Keratinocyte (primary cell): ENCODE measurements around the gene HCN3. TPM values are rescaled to one million over a fixed set of nuclear protein-coding genes. Genes with fewer than 3 reads are reported as not detected.

Experiments used
- DNase-seq: peaks from one replicate; pipeline ENCODE4 v3.0.0-alpha.2; 2011; ENCODE audit warnings: low read depth, missing footprints, low spot score
- FAIRE-seq: peaks from 2 replicates; lab custom pipeline; 2011; peaks lifted over from hg19 to GRCh38; lab: Jason Lieb, UNC
- H2AFZ ChIP-seq: 2 replicates; pipeline ENCODE4 v1.6.0; 2012; ENCODE audit warnings: low read length, control low read depth, inconsistent platforms; ENCODE audit not compliant: control insufficient read depth
- H3K27ac ChIP-seq: 2 replicates; pipeline ENCODE4 v1.5.1; 2011; ENCODE audit warnings: low read length; ENCODE audit not compliant: control insufficient read depth, insufficient read depth
- H3K27me3 ChIP-seq: 3 replicates; pipeline ENCODE4 v1.6.0; 2011; ENCODE audit warnings: low read length; ENCODE audit not compliant: control insufficient read depth, insufficient read depth; ENCODE audit errors: extremely low read depth
- H3K36me3 ChIP-seq, 2 experiments: 2 replicates in 1 of 2; 3 replicates in 1 of 2; pipeline ENCODE4 v1.5.1; 2011; ENCODE audit warnings: low read length in 2 of 2, mild to moderate bottlenecking in 1 of 2; ENCODE audit not compliant: control insufficient read depth in 2 of 2, insufficient read depth in 2 of 2; ENCODE audit errors: extremely low read depth in 1 of 2
- H3K4me1 ChIP-seq: 3 replicates; pipeline ENCODE4 v1.5.1; 2011; ENCODE audit warnings: low read length; ENCODE audit not compliant: control insufficient read depth, insufficient read depth; ENCODE audit errors: extremely low read depth
- H3K4me2 ChIP-seq: 3 replicates; pipeline ENCODE4 v1.6.0; 2011; ENCODE audit warnings: low read depth, low read length; ENCODE audit not compliant: control insufficient read depth, insufficient read depth; ENCODE audit errors: extremely low read depth
- H3K4me3 ChIP-seq, 3 experiments: fragments of 200-600 bp in 1 of 3; sonication (generic) in 1 of 3; 2 replicates in 2 of 3; 3 replicates in 1 of 3; pipeline ENCODE4 v1.5.1; 2011 to 2016; ENCODE audit warnings: low read length in 3 of 3, mild to moderate bottlenecking in 3 of 3, control low read depth in 2 of 3, inconsistent platforms in 1 of 3, low read depth in 1 of 3, mixed read lengths in 1 of 3, mixed run types in 1 of 3, moderate library complexity in 1 of 3; ENCODE audit not compliant: control insufficient read depth in 2 of 3, insufficient read depth in 2 of 3; ENCODE audit errors: extremely low read depth in 1 of 3
- H3K79me2 ChIP-seq: 2 replicates; pipeline ENCODE4 v1.6.0; 2012; ENCODE audit warnings: low read length; ENCODE audit not compliant: control insufficient read depth, insufficient read depth
- H3K9ac ChIP-seq: 3 replicates; pipeline ENCODE4 v1.6.0; 2011; ENCODE audit warnings: low read length; ENCODE audit not compliant: control insufficient read depth, insufficient read depth; ENCODE audit errors: extremely low read depth
- H3K9me1 ChIP-seq: 3 replicates; pipeline ENCODE4 v1.6.0; 2011; ENCODE audit warnings: low read length; ENCODE audit not compliant: control insufficient read depth, insufficient read depth; ENCODE audit errors: extremely low read depth
- H3K9me3 ChIP-seq: 2 replicates; pipeline ENCODE4 v1.5.1; 2012; ENCODE audit warnings: low read depth, low read length; ENCODE audit not compliant: control insufficient read depth
- H4K20me1 ChIP-seq: 3 replicates; pipeline ENCODE4 v1.6.0; 2011; ENCODE audit warnings: low read length; ENCODE audit not compliant: control insufficient read depth, insufficient read depth; ENCODE audit errors: extremely low read depth
- CTCF ChIP-seq, 3 experiments: IDR thresholded peaks in 1 of 3; conservative IDR thresholded peaks in 1 of 3; optimal IDR thresholded peaks in 1 of 3; 2 replicates in 2 of 3; 3 replicates in 1 of 3; pipeline versions ENCODE3 to v1.5.1; 2011; ENCODE audit warnings: low read length in 3 of 3, mild to moderate bottlenecking in 3 of 3, moderate library complexity in 2 of 3, control low read depth in 1 of 3, inconsistent platforms in 1 of 3; ENCODE audit not compliant: insufficient read depth in 2 of 3; ENCODE audit errors: extremely low read depth in 1 of 3
- EZH2 ChIP-seq: IDR thresholded peaks from one replicate; pipeline ENCODE4 v1.6.1; 2012; ENCODE audit warnings: inconsistent platforms, mild to moderate bottlenecking, low read length, moderate library complexity
- dilution Hi-C: fragments of 300-500 bp; cut with MboI; formaldehyde crosslinking; loops from one replicate; pipeline ENCODE4 v1.7.0; 2020; ENCODE audit warnings: low sequenced_read_pairs; ENCODE audit not compliant: extremely low pct_ligation_motif_present
- polyA plus RNA-seq, 5 experiments: library from polyadenylated mRNA; depleted of rRNA in 3 of 5; stranded (reverse) in 3 of 5; stranded (forward) in 1 of 5; unstranded in 1 of 5; fragments of >200 nt; gene quantifications; 1 replicate in 1 of 5; 2 replicates in 3 of 5; 3 replicates in 1 of 5; pipeline versions ENCODE4 v1.2.1 to v1.2.3, GENCODE V29; 2011 to 2012; ENCODE audit warnings: missing spikeins in 2 of 5, low read depth in 1 of 5, low replicate concordance in 1 of 5

HCN3 gene
- polyA plus RNA-seq, 1 donor (not counting 4 experiments of a cell fraction or from before 2014, with no cell fraction given): 3.0 TPM

- Histone ChIP-seq H3K79me2 (peaks cover 12% of the 10 kb centered on the region), H3K27me3 (no peaks in the 10 kb centered on the region), H4K20me1 (peaks cover 28% of the 10 kb centered on the region), H3K27ac (no peak overlapping the region), H3K9me1 (no peaks in the 10 kb centered on the region), H3K9me3 (no peaks in the 10 kb centered on the region), H3K4me3 (no peak overlapping the region), H2AFZ (no peak overlapping the region), H3K4me1 (peaks cover 12% of the 10 kb centered on the region), H3K9ac (no peak overlapping the region), H3K36me3 (peaks cover 33 to 43% of the 10 kb centered on the region in 2 experiments), H3K4me2 (no peak overlapping the region)
- dilution Hi-C loops: no loop called here
- FAIRE-seq: no peak
- no peak for DNase-seq
- TF ChIP-seq CTCF (optimal IDR thresholded peaks at IDR 0.05 in 1 of 3, IDR thresholded peaks at IDR 0.05 in 1 of 3, conservative IDR thresholded peaks at IDR 0.05 in 1 of 3; ENCODE audit: extremely low read depth in 1 of 3, insufficient read depth in 2 of 3, low read length in 3 of 3): no peak
- TF ChIP-seq EZH2: no peak
Measured at GRCh38 chr1:155318082-155318481, 40.8 kb downstream of the HCN3 start.

- no peak overlapping the region for H3K27ac ChIP-seq
Measured at GRCh38 chr1:155319536-155319935, 42.3 kb downstream of the HCN3 start.

More at GRCh38 chr1:155319536-155319935, 42.3 kb downstream of the HCN3 start:
- dilution Hi-C loops: no loop called here
- H4K20me1 ChIP-seq: peaks cover 26% of the 10 kb centered on the region
- H3K79me2 ChIP-seq: peaks cover 5% of the 10 kb centered on the region
- peaks cover 30 to 37% of the 10 kb centered on the region in 2 experiments for H3K36me3 ChIP-seq
- DNase-seq: no peak
- H3K4me1 ChIP-seq: peaks cover 8% of the 10 kb centered on the region
- H3K4me3 ChIP-seq: no peak overlapping the region
- H3K9me1 ChIP-seq: no peaks in the 10 kb centered on the region
- H3K9me3 ChIP-seq: no peaks in the 10 kb centered on the region
- no peak overlapping the region for H2AFZ ChIP-seq
- H3K4me2 ChIP-seq: no peak overlapping the region
- no peaks in the 10 kb centered on the region for H3K27me3 ChIP-seq
- TF ChIP-seq EZH2: no peak
- TF ChIP-seq CTCF (optimal IDR thresholded peaks at IDR 0.05 in 1 of 3, IDR thresholded peaks at IDR 0.05 in 1 of 3, conservative IDR thresholded peaks at IDR 0.05 in 1 of 3; ENCODE audit: extremely low read depth in 1 of 3, insufficient read depth in 2 of 3, low read length in 3 of 3): no peak
- H3K9ac ChIP-seq: no peak overlapping the region
- no peak for FAIRE-seq
